HCT116 (cell line): Measurements from ENCODE around the gene SELP. TPM values are rescaled to one million over a fixed set of nuclear protein-coding genes. Genes with fewer than 3 reads are reported as not detected.

Experiments
- ATAC-seq: fragments of 200-7000 bp; cut with Tn5 transposase; 2 replicates; pipeline ENCODE4 v1.9.1; 2020; ENCODE audit warnings: mild to moderate bottlenecking, moderate library complexity
- BruUV-seq: library from RNA; stranded (reverse); fragments of 400-500 nt; replicated peaks from 2 replicates; lab custom pipeline; 2021; lab: Mats Ljungman, UMichigan
- CTCF ChIA-PET: fragments of 300-600 bp; sonication (Branson Sonifier 250); formaldehyde crosslinking; loops from one replicate; lab custom pipeline; 2021; ENCODE audit warnings: antibody characterized with exemption; lab: Charles Lee
- POLR2A ChIA-PET: fragments of 300-600, 350-600 bp; sonication (Branson Sonifier 250); formaldehyde crosslinking; loops from one replicate; lab custom pipeline; 2021; ENCODE audit warnings: antibody characterized with exemption; lab: Charles Lee
- RAD21 ChIA-PET, 2 experiments: fragments of 300-600 bp; sonication (Branson Sonifier 250); formaldehyde crosslinking; loops; one replicate each; lab custom pipeline; 2023; ENCODE audit warnings: low total read pairs in 2 of 2; ENCODE audit not compliant: uncharacterized antibody in 2 of 2, unreplicated experiment in 2 of 2, low non-redundant PET in 1 of 2; lab: Charles Lee
- DNase-seq: peaks from one replicate; pipeline ENCODE4 v3.0.0-alpha.2; 2010; ENCODE audit warnings: low read depth, low spot score
- H2AFZ ChIP-seq: fragments of 200-600 bp; shearing (Covaris generic), sonication (generic); 2 replicates; pipeline ENCODE4 v1.6.1; 2017; ENCODE audit warnings: low read depth, mixed run types, mixed read lengths, antibody characterized with exemption, low read length; ENCODE audit not compliant: poor library complexity, severe bottlenecking
- H3K27ac ChIP-seq: 2 replicates; pipeline ENCODE4 v1.5.1; 2012; ENCODE audit warnings: low read depth, low read length
- H3K27me3 ChIP-seq: fragments of 200-600 bp; sonication (generic); 2 replicates; pipeline ENCODE4 v1.6.1; 2016; ENCODE audit warnings: mixed run types, low read length, mixed read lengths; ENCODE audit not compliant: insufficient read depth
- H3K36me3 ChIP-seq, 2 experiments: fragments of 200-500 bp in 1 of 2; fragments of 200-600 bp in 1 of 2; sonication (Bioruptor generic) in 1 of 2; sonication (generic) in 1 of 2; 2 replicates each; pipeline versions ENCODE4 v1.5.1 to v1.6.1; 2014 to 2016; ENCODE audit warnings: low read length in 2 of 2, inconsistent platforms in 1 of 2, mixed read lengths in 1 of 2, mixed run types in 1 of 2; ENCODE audit not compliant: insufficient read depth in 2 of 2, control insufficient read depth in 1 of 2
- H3K4me1 ChIP-seq, 2 experiments: fragments of 200-600 bp in 1 of 2; sonication (generic) in 1 of 2; 2 replicates each; pipeline versions ENCODE4 v1.5.1 to v1.6.1; 2012 to 2017; ENCODE audit warnings: low read length in 2 of 2, inconsistent platforms in 1 of 2, mild to moderate bottlenecking in 1 of 2, mixed read lengths in 1 of 2, mixed run types in 1 of 2, moderate library complexity in 1 of 2; ENCODE audit not compliant: insufficient read depth in 2 of 2, control insufficient read depth in 1 of 2
- H3K4me2 ChIP-seq: fragments of 200-600 bp; sonication (generic); 2 replicates; pipeline ENCODE4 v1.6.1; 2017; ENCODE audit warnings: mixed run types, low read length, mixed read lengths
- H3K4me3 ChIP-seq, 2 experiments: fragments of 200-600 bp in 1 of 2; sonication (generic) in 1 of 2; replicated peaks in 1 of 2; 2 replicates each; pipeline ENCODE4 v1.5.1; 2011 to 2016; ENCODE audit warnings: low read length in 2 of 2, control low read depth in 1 of 2, low read depth in 1 of 2, mild to moderate bottlenecking in 1 of 2, mixed read lengths in 1 of 2, mixed run types in 1 of 2
- H3K79me2 ChIP-seq: fragments of 200-600 bp; sonication (generic); 2 replicates; pipeline ENCODE4 v1.6.1; 2017; ENCODE audit warnings: mild to moderate bottlenecking, mixed run types, low read length, moderate library complexity, mixed read lengths; ENCODE audit not compliant: insufficient read depth
- H3K9ac ChIP-seq: fragments of 200-600 bp; sonication (generic); 2 replicates; pipeline ENCODE4 v1.6.1; 2016; ENCODE audit warnings: low read length, mixed read lengths
- H3K9me2 ChIP-seq: fragments of 200-600 bp; sonication (generic), shearing (Covaris generic); 2 replicates; pipeline ENCODE4 v1.6.1; 2017; ENCODE audit warnings: mixed run types, mild to moderate bottlenecking, moderate library complexity; ENCODE audit not compliant: insufficient read depth
- H3K9me3 ChIP-seq, 2 experiments: fragments of 200-500 bp in 1 of 2; fragments of 200-600 bp in 1 of 2; sonication (Bioruptor generic) in 1 of 2; sonication (generic) in 1 of 2; 2 replicates each; pipeline ENCODE4 v1.6.1; 2014 to 2017; ENCODE audit warnings: low read length in 2 of 2, mixed read lengths in 2 of 2, inconsistent platforms in 1 of 2, low read depth in 1 of 2, mild to moderate bottlenecking in 1 of 2, mixed run types in 1 of 2, moderate library complexity in 1 of 2; ENCODE audit not compliant: control insufficient read depth in 1 of 2, insufficient read depth in 1 of 2
- H4K20me1 ChIP-seq: fragments of 200-600 bp; sonication (generic), shearing (Covaris generic); 2 replicates; pipeline ENCODE4 v1.6.1; 2017; ENCODE audit warnings: mixed run types, mild to moderate bottlenecking, moderate library complexity; ENCODE audit not compliant: insufficient read depth
- CBX3 ChIP-seq: IDR thresholded peaks from 2 replicates; pipeline ENCODE4 v1.6.1; 2012; ENCODE audit warnings: low read depth
- EGR1 ChIP-seq: IDR thresholded peaks from 2 replicates; pipeline ENCODE4 v1.6.1; 2012; ENCODE audit warnings: low read depth
- EZH2phosphoT487 ChIP-seq: fragments of 200-600 bp; IDR thresholded peaks from 2 replicates; pipeline ENCODE4 v1.6.1; 2018; ENCODE audit warnings: antibody characterized with exemption, borderline replicate concordance
- FOSL1 ChIP-seq: IDR thresholded peaks from 2 replicates; pipeline ENCODE4 v1.6.1; 2012; ENCODE audit warnings: low read depth
- POLR2A ChIP-seq: IDR thresholded peaks from 2 replicates; pipeline ENCODE4 v1.7.0; 2011; ENCODE audit warnings: borderline replicate concordance; ENCODE audit not compliant: insufficient read depth, insufficient read length; ENCODE audit errors: extremely low read depth
- RAD21 ChIP-seq: IDR thresholded peaks from 2 replicates; pipeline ENCODE4 v1.6.1; 2012; ENCODE audit warnings: low read depth, mild to moderate bottlenecking
- SIN3A ChIP-seq: IDR thresholded peaks from 2 replicates; pipeline ENCODE4 v1.6.1; 2012; ENCODE audit warnings: low read depth
- SRF ChIP-seq: IDR thresholded peaks from 2 replicates; pipeline ENCODE4 v1.6.1; 2012; ENCODE audit warnings: low read depth
- TCF7L2 ChIP-seq: IDR thresholded peaks from 2 replicates; pipeline ENCODE4 v1.7.0; 2011; ENCODE audit warnings: borderline replicate concordance, inconsistent platforms; ENCODE audit not compliant: insufficient read depth, insufficient read length; ENCODE audit errors: extremely low read depth
- ZFX ChIP-seq: fragments of 450-650 bp; IDR thresholded peaks from 2 replicates; pipeline ENCODE4 v1.6.1; 2017
- ZNF274 ChIP-seq: fragments of 200-500 bp; sonication (Bioruptor generic); IDR thresholded peaks from 2 replicates; pipeline ENCODE4 v1.6.1; 2014; ENCODE audit warnings: mild to moderate bottlenecking, low read depth, low read length, inconsistent platforms
- intact Hi-C: fragments of 100-400 bp; cut with micrococcal nuclease; formaldehyde crosslinking; loops from 2 replicates; pipeline ENCODE4 v1.10.0; 2022
- total RNA-seq: library from RNA; stranded (reverse); gene quantifications from one replicate; pipeline ENCODE4 v1.2.1, GENCODE V29; 2021; ENCODE audit not compliant: unreplicated experiment
- TF ChIP-seq, protein P1 (sequence below): IDR thresholded peaks from 2 replicates; pipeline ENCODE4 v1.6.1; 2012
- TF ChIP-seq, protein P2 (sequence below): IDR thresholded peaks from 2 replicates; pipeline ENCODE4 v1.6.1; 2012
- TF ChIP-seq, protein P3 (sequence below), 3 experiments: fragments of 200-600 bp in 1 of 3; sonication (generic) in 1 of 3; IDR thresholded peaks in 2 of 3; conservative IDR thresholded peaks in 1 of 3; 2 replicates each; pipeline ENCODE4 v1.5.1; 2012 to 2017; ENCODE audit warnings: low read depth in 2 of 3, low read length in 2 of 3, antibody characterized with exemption in 1 of 3, borderline replicate concordance in 1 of 3, control low read depth in 1 of 3, mild to moderate bottlenecking in 1 of 3, mixed read lengths in 1 of 3, mixed run types in 1 of 3, moderate library complexity in 1 of 3; ENCODE audit not compliant: insufficient read depth in 1 of 3

Gene SELP
- total RNA-seq, 1 experiment from 2014 or later = not detected

- POLR2A ChIA-PET = no interaction called here
These were observed 20.6 kb upstream of the SELP start for GRCh38 chr1:169650551-169650950.

GRCh38 chr1:169648709-169649108 is 18.8 kb upstream of the SELP start:
- Histone ChIP-seq H3K27ac (no peak overlapping the region), H4K20me1 (no peaks in the 10 kb centered on the region), H3K79me2 (no peaks in the 10 kb centered on the region), H3K9me2 (no peaks in the 10 kb centered on the region), H3K4me1 (no peaks in the 10 kb centered on the region), H3K4me2 (no peak overlapping the region), H3K27me3 (no peaks in the 10 kb centered on the region), H3K9ac (no peak overlapping the region), H2AFZ (no peak overlapping the region), H3K36me3 (no peaks in the 10 kb centered on the region), H3K4me3 (no peak overlapping the region), H3K9me3 (no peaks in the 10 kb centered on the region)
- CTCF ChIA-PET = no interaction called here
- ATAC-seq = no peak
- DNase-seq = no peak
- POLR2A ChIA-PET = no interaction called here
- RAD21 ChIA-PET = no interaction called here
- BruUV-seq = no TSS peak
- intact Hi-C loops = no loop called here
- TF ChIP-seq POLR2A = no peak
- TF ChIP-seq, protein P1, sequence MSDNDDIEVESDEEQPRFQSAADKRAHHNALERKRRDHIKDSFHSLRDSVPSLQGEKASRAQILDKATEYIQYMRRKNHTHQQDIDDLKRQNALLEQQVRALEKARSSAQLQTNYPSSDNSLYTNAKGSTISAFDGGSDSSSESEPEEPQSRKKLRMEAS = no peak
- TF ChIP-seq ZFX = no peak
- TF ChIP-seq RAD21 = no peak
- no peak for TF ChIP-seq EGR1
- TF ChIP-seq ZNF274 = no peak
- TF ChIP-seq FOSL1 = no peak
- TF ChIP-seq TCF7L2 = no peak
- TF ChIP-seq SIN3A = no peak
- TF ChIP-seq, protein P2, sequence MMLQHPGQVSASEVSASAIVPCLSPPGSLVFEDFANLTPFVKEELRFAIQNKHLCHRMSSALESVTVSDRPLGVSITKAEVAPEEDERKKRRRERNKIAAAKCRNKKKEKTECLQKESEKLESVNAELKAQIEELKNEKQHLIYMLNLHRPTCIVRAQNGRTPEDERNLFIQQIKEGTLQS = no peak
- TF ChIP-seq SRF = no peak
- TF ChIP-seq, protein P3, sequence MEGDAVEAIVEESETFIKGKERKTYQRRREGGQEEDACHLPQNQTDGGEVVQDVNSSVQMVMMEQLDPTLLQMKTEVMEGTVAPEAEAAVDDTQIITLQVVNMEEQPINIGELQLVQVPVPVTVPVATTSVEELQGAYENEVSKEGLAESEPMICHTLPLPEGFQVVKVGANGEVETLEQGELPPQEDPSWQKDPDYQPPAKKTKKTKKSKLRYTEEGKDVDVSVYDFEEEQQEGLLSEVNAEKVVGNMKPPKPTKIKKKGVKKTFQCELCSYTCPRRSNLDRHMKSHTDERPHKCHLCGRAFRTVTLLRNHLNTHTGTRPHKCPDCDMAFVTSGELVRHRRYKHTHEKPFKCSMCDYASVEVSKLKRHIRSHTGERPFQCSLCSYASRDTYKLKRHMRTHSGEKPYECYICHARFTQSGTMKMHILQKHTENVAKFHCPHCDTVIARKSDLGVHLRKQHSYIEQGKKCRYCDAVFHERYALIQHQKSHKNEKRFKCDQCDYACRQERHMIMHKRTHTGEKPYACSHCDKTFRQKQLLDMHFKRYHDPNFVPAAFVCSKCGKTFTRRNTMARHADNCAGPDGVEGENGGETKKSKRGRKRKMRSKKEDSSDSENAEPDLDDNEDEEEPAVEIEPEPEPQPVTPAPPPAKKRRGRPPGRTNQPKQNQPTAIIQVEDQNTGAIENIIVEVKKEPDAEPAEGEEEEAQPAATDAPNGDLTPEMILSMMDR (IDR thresholded peaks at IDR 0.05 in 2 of 3, conservative IDR thresholded peaks at IDR 0.05 in 1 of 3; ENCODE audit: borderline replicate concordance in 1 of 3, insufficient read depth in 1 of 3, low read depth in 2 of 3, low read length in 2 of 3) = no peak

More at GRCh38 chr1:169650551-169650950, 20.6 kb upstream of the SELP start:
- Histone ChIP-seq H3K4me2 (no peak overlapping the region), H3K9ac (no peak overlapping the region), H3K27ac (no peak overlapping the region), H3K9me3 (no peaks in the 10 kb centered on the region), H3K9me2 (no peaks in the 10 kb centered on the region), H3K79me2 (no peaks in the 10 kb centered on the region), H3K4me1 (no peaks in the 10 kb centered on the region), H3K4me3 (no peak overlapping the region), H3K27me3 (no peaks in the 10 kb centered on the region), H2AFZ (no peak overlapping the region), H4K20me1 (no peaks in the 10 kb centered on the region), H3K36me3 (no peaks in the 10 kb centered on the region)
- RAD21 ChIA-PET = no interaction called here
- no TSS peak for BruUV-seq
- intact Hi-C loops = loop anchor here (10.0 kb wide), 1 partner anchor 64 kb away; the partner anchor contains the start of gene SELL
- ATAC-seq (no peak), DNase-seq (no peak)
- CTCF ChIA-PET = no interaction called here
- no peak for TF ChIP-seq EZH2phosphoT487
- TF ChIP-seq ZFX = no peak
- no peak for TF ChIP-seq POLR2A
- TF ChIP-seq SRF = no peak
- TF ChIP-seq CBX3 = no peak
- TF ChIP-seq TCF7L2 = no peak
- TF ChIP-seq, protein P2 = no peak
- TF ChIP-seq, protein P1 = no peak
- no peak for TF ChIP-seq RAD21
- no peak for TF ChIP-seq SIN3A
